A549 (cell line): ENCODE data around the gene ENTR1. TPM values are rescaled to one million over a fixed set of nuclear protein-coding genes. Genes with fewer than 3 reads are reported as not detected.

Source experiments
- ATAC-seq, 2 experiments: fragments of 200-7000 bp in 1 of 2; fragments of >200 bp in 1 of 2; cut with Nextera tagmentation in 1 of 2; cut with Tn5 transposase in 1 of 2; 3 replicates each; pipeline versions ENCODE4 v1.8.0 to v1.9.1; 2018 to 2020; ENCODE audit warnings: mild to moderate bottlenecking in 1 of 2, moderate library complexity in 1 of 2
- CTCF ChIA-PET: fragments of 300-600 bp; sonication (Branson Sonifier 250); formaldehyde crosslinking; extraction: SDS; loops from one replicate; lab custom pipeline; 2021; ENCODE audit warnings: antibody characterized with exemption, inconsistent platforms; lab: Yijun Ruan, JAX
- POLR2A ChIA-PET: fragments of 350-600 bp; formaldehyde crosslinking; extraction: SDS; loops from one replicate; lab custom pipeline; 2021; ENCODE audit warnings: antibody characterized with exemption, inconsistent platforms; lab: Yijun Ruan, JAX
- DNase-seq, 2 experiments: peaks; one replicate each; pipeline versions ENCODE4 v3.0.0 to v3.0.0-alpha.2; 2011 to 2016; ENCODE audit warnings: low read depth in 1 of 2, low spot score in 1 of 2
- FAIRE-seq: peaks from 2 replicates; lab custom pipeline; 2011; peaks lifted over from hg19 to GRCh38; lab: Jason Lieb, UNC
- H3K27ac ChIP-seq, 2 experiments: fragments of >200 bp; sonication (Bioruptor Twin); formaldehyde crosslinking; 3 replicates each; pipeline ENCODE4 v1.5.1; 2016 to 2017
- H3K4me1 ChIP-seq: fragments of >200 bp; sonication (Bioruptor Twin); formaldehyde crosslinking; 3 replicates; pipeline ENCODE4 v1.6.1; 2016
- H3K4me2 ChIP-seq: fragments of >200 bp; sonication (Bioruptor Twin); formaldehyde crosslinking; 3 replicates; pipeline ENCODE4 v1.6.1; 2016
- H3K4me3 ChIP-seq: fragments of >200 bp; sonication (Bioruptor Twin); formaldehyde crosslinking; 3 replicates; pipeline ENCODE4 v1.5.1; 2016
- H3K9me3 ChIP-seq: fragments of >200 bp; sonication (Bioruptor Twin); formaldehyde crosslinking; 3 replicates; pipeline ENCODE4 v1.6.1; 2016
- BHLHE40 ChIP-seq: IDR thresholded peaks from 2 replicates; pipeline ENCODE4 v1.6.1; 2012; ENCODE audit warnings: low read depth, low read length, inconsistent platforms
- CBX8 ChIP-seq: fragments of 200-600 bp; sonication (generic); IDR thresholded peaks from 2 replicates; pipeline ENCODE4 v1.6.1; 2016
- CHD2 ChIP-seq: fragments of 150-350 bp; IDR thresholded peaks from 2 replicates; pipeline ENCODE4 v1.6.1; 2014; ENCODE audit warnings: low read length; ENCODE audit not compliant: partially characterized antibody
- CHD4 ChIP-seq: fragments of 200-600 bp; sonication (generic); IDR thresholded peaks from 2 replicates; pipeline ENCODE4 v1.6.1; 2016; ENCODE audit warnings: antibody characterized with exemption, mild to moderate bottlenecking, borderline replicate concordance
- EP300 ChIP-seq, 2 experiments: fragments of >200 bp; sonication (Bioruptor Twin); formaldehyde crosslinking; IDR thresholded peaks; 2 replicates in 1 of 2; 3 replicates in 1 of 2; pipeline ENCODE4 v1.6.1; 2016 to 2017
- FOSL2 ChIP-seq, 2 experiments: fragments of 450-650 bp in 1 of 2; fragments of >200 bp in 1 of 2; sonication (Bioruptor Twin) in 1 of 2; formaldehyde crosslinking; IDR thresholded peaks; 2 replicates each; pipeline versions ENCODE4 v1.5.0 to v1.6.1; 2016 to 2020; ENCODE audit warnings: mild to moderate bottlenecking in 1 of 2, moderate library complexity in 1 of 2
- FOXS1 ChIP-seq: fragments of 250-450 bp; sonication (Bioruptor Pico); IDR thresholded peaks from 2 replicates; pipeline ENCODE4 v1.5.0; 2020; ENCODE audit warnings: mild to moderate bottlenecking, moderate library complexity
- GATA3 ChIP-seq: IDR thresholded peaks from 2 replicates; pipeline ENCODE4 v1.6.1; 2012; ENCODE audit warnings: borderline replicate concordance
- KDM1A ChIP-seq: fragments of 200-600 bp; sonication (generic); IDR thresholded peaks from 2 replicates; pipeline ENCODE4 v1.6.1; 2016; ENCODE audit warnings: low read depth, mild to moderate bottlenecking
- NR3C1 ChIP-seq: fragments of >200 bp; sonication (Bioruptor Twin); formaldehyde crosslinking; IDR thresholded peaks from 3 replicates; pipeline ENCODE4 v1.6.1; 2017
- POLR2A ChIP-seq: IDR thresholded peaks from 2 replicates; pipeline ENCODE4 v1.6.1; 2012; ENCODE audit warnings: mild to moderate bottlenecking, low read length
- RAD21 ChIP-seq, 2 experiments: fragments of >200 bp in 1 of 2; sonication (Bioruptor Twin) in 1 of 2; formaldehyde crosslinking in 1 of 2; IDR thresholded peaks in 1 of 2; conservative IDR thresholded peaks in 1 of 2; 2 replicates in 1 of 2; 3 replicates in 1 of 2; pipeline ENCODE4 v1.6.1; 2012 to 2018; ENCODE audit warnings: inconsistent platforms in 1 of 2
- RCOR1 ChIP-seq: fragments of 150-350 bp; IDR thresholded peaks from 2 replicates; pipeline ENCODE4 v1.6.1; 2014; ENCODE audit warnings: antibody characterized with exemption, low read length, low read depth
- RFX5 ChIP-seq: fragments of 450-650 bp; IDR thresholded peaks from 2 replicates; pipeline ENCODE4 v1.7.1; 2014; ENCODE audit warnings: antibody characterized with exemption, mild to moderate bottlenecking, moderate library complexity
- RNF2 ChIP-seq: fragments of 200-600 bp; sonication (generic); IDR thresholded peaks from 2 replicates; pipeline ENCODE4 v1.6.1; 2016; ENCODE audit warnings: low read depth, mild to moderate bottlenecking, antibody characterized with exemption, moderate library complexity, borderline replicate concordance
- TP53 ChIP-seq: fragments of 250-450 bp; sonication (Bioruptor Pico); IDR thresholded peaks from 2 replicates; pipeline ENCODE4 v1.5.0; 2021; ENCODE audit warnings: mild to moderate bottlenecking, moderate library complexity
- ZNF302 ChIP-seq: fragments of 250-450 bp; sonication (Bioruptor Pico); IDR thresholded peaks from 2 replicates; pipeline ENCODE4 v1.9.0; 2021; ENCODE audit warnings: inconsistent platforms, mild to moderate bottlenecking, moderate library complexity
- WGBS: methylation state at CpG from one replicate; pipeline ENCODE4 v1.1.6; 2017; ENCODE audit errors: missing lambda C conversion rate; 5-methylcytosine and 5-hydroxymethylcytosine counted together
- polyA plus RNA-seq, 4 experiments: library from polyadenylated mRNA; depleted of rRNA in 3 of 4; stranded (reverse); fragments of >200 nt; fragmentation: RNase III in 1 of 4; extraction: RNeasy Plus Mini Kit Qiagen cat#74134 plus additional on column Dnase treatment in 1 of 4; gene quantifications; 2 replicates in 3 of 4; 3 replicates in 1 of 4; pipeline ENCODE4 v1.2.3, GENCODE V29; 2011 to 2017
- TF ChIP-seq, protein P1 (sequence below): IDR thresholded peaks from 2 replicates; pipeline ENCODE4 v1.6.1; 2012
- TF ChIP-seq, protein P2 (sequence below): fragments of 250-450 bp; sonication (Bioruptor Pico); IDR thresholded peaks from 2 replicates; pipeline ENCODE4 v1.5.0; 2021; ENCODE audit warnings: mild to moderate bottlenecking, moderate library complexity, borderline replicate concordance
- TF ChIP-seq, protein P3 (sequence below): IDR thresholded peaks from 2 replicates; pipeline ENCODE4 v1.6.1; 2012; ENCODE audit warnings: low read depth, borderline replicate concordance

Gene ENTR1
- polyA plus RNA-seq, 2 of the 4 experiments (the other 2 are of a cell fraction): 63.8 to 75.8 TPM

DNA sequence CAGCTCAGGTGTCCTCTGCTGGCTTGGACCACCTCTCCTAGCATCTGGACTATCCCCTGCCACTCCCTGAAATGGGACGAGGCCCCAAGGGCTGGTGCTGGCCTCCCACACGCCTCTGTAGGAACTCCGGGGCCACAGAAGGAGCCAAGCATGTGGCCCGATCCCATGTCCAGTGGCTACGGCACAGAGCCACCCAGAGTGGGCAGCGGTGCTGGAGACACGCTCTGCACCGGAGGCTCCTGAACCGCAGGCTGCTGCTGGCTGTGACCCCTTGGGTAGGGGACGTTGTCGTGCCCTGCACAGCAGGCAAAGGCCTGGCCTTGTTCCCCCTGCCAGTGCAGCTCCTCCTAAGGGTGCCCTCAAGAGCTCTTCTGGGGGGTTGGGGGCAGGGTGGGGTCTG lies 30.5 kb downstream of the ENTR1 start:
- Histone ChIP-seq H3K9me3 (no peaks in the 10 kb centered on the region), H3K4me3 (no peak overlapping the region), H3K4me1 (no peaks in the 10 kb centered on the region), H3K27ac (no peak overlapping the region), H3K4me2 (no peak overlapping the region)
- no peak for FAIRE-seq
- 98% methylated on average over 8 of the region's 11 CpGs for whole genome bisulfite sequencing
- ChIA-PET CTCF (interaction anchor here (4.9 kb wide), 1 partner anchor 16 kb away, joined by 27 read pairs; the partner anchor contains the start of gene DNLZ), POLR2A (interaction anchor here (0.6 kb wide), 1 partner anchor 8 kb away, joined by 4 read pairs; no protein-coding TSS in a partner anchor)
- DNase-seq: no peak
- no peak for ATAC-seq
- TF ChIP-seq RNF2 (no peak), NR3C1 (no peak), BHLHE40 (no peak), ZNF302 (no peak)

DNA sequence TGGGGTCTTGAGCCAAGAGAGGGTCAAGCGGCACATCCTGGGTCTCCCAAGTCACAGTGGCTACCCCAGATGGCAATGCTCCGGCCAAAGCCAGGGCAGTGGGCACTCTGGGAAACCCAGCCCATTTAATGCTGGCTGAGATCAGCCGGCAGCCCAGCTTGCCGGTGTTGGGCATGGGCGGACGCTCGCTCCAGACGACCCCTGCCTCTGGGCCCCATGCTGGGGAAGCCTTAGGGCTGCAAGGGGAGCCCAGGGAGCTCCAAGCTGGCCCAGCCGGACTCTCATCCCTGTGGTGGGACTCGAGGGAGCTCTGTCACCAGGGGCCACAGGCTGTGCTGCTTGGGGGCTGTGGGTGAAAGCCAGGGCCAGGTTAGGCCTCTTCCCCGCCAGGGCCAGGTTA lies 31.0 kb downstream of the ENTR1 start:
- Histone ChIP-seq H3K4me3 (no peak overlapping the region), H3K9me3 (no peaks in the 10 kb centered on the region), H3K4me2 (no peak overlapping the region), H3K27ac (no peak overlapping the region), H3K4me1 (no peaks in the 10 kb centered on the region)
- CTCF ChIA-PET: interaction anchor here (1.5 to 4.9 kb wide), 2 partner anchors 13 to 15 kb away, joined by 6 to 27 read pairs; partner anchors contain the start of gene DNLZ
- ATAC-seq (no peak), FAIRE-seq (no peak), DNase-seq (no peak)
- TF ChIP-seq POLR2A (no peak), CHD2 (no peak), EP300 (IDR thresholded peaks at IDR 0.05) (no peak), GATA3 (no peak), RNF2 (no peak), RFX5 (no peak), KDM1A (no peak)
- TF ChIP-seq, protein P1, sequence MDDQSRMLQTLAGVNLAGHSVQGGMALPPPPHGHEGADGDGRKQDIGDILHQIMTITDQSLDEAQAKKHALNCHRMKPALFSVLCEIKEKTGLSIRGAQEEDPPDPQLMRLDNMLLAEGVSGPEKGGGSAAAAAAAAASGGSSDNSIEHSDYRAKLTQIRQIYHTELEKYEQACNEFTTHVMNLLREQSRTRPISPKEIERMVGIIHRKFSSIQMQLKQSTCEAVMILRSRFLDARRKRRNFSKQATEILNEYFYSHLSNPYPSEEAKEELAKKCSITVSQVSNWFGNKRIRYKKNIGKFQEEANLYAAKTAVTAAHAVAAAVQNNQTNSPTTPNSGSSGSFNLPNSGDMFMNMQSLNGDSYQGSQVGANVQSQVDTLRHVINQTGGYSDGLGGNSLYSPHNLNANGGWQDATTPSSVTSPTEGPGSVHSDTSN: no peak
- POLR2A ChIA-PET: interaction anchor here (0.6 kb wide), 1 partner anchor 8 kb away, joined by 4 read pairs; no protein-coding TSS in a partner anchor
- WGBS: 100% methylated on average over 1 of the region's 11 CpGs

DNA sequence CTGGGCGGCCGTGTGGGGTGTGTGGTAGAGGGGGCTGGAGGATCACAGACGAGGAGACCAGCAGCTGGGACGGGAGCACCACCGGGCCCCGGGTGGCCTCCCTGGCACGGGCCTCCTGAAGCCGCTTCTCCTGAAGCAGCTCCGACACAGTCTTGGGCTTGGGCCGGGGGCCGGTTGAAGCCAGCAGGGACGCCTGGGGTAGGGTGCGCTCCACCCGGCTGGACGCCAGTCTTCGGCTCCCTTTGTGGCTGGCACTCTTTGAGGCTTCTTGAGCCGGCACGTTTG lies 31.5 kb downstream of the ENTR1 start:
- no peak for ATAC-seq
- POLR2A ChIA-PET: no interaction called here
- H3K9me3 ChIP-seq: no peaks in the 10 kb centered on the region
- H3K4me1 ChIP-seq: no peaks in the 10 kb centered on the region
- H3K4me3 ChIP-seq: no peak overlapping the region
- H3K4me2 ChIP-seq: no peak overlapping the region
- no peak for FAIRE-seq
- no peak for TF ChIP-seq CBX8
- no peak for TF ChIP-seq TP53 (CRISPR knock-in tag)
- TF ChIP-seq FOXS1: no peak
- TF ChIP-seq EP300 (IDR thresholded peaks at IDR 0.05): no peak
- no peak for TF ChIP-seq BHLHE40
- TF ChIP-seq, protein P2, sequence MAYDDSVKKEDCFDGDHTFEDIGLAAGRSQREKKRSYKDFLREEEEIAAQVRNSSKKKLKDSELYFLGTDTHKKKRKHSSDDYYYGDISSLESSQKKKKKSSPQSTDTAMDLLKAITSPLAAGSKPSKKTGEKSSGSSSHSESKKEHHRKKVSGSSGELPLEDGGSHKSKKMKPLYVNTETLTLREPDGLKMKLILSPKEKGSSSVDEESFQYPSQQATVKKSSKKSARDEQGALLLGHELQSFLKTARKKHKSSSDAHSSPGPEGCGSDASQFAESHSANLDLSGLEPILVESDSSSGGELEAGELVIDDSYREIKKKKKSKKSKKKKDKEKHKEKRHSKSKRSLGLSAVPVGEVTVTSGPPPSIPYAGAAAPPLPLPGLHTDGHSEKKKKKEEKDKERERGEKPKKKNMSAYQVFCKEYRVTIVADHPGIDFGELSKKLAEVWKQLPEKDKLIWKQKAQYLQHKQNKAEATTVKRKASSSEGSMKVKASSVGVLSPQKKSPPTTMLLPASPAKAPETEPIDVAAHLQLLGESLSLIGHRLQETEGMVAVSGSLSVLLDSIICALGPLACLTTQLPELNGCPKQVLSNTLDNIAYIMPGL (CRISPR knock-in tag): no peak
- no peak for TF ChIP-seq FOSL2 (IDR thresholded peaks at IDR 0.05)
- TF ChIP-seq FOSL2 (CRISPR knock-in tag; IDR thresholded peaks at IDR 0.05): no peak
- TF ChIP-seq ZNF302: no peak
- no peak for DNase-seq
- WGBS: 91% methylated on average over 18 of the region's 18 CpGs
- no peak overlapping the region for H3K27ac ChIP-seq
- CTCF ChIA-PET: interaction anchor here (1.4 to 4.9 kb wide), 3 partner anchors 13 to 41 kb away, joined by 3 to 27 read pairs (median 6); partner anchors contain the start of gene DNLZ

DNA sequence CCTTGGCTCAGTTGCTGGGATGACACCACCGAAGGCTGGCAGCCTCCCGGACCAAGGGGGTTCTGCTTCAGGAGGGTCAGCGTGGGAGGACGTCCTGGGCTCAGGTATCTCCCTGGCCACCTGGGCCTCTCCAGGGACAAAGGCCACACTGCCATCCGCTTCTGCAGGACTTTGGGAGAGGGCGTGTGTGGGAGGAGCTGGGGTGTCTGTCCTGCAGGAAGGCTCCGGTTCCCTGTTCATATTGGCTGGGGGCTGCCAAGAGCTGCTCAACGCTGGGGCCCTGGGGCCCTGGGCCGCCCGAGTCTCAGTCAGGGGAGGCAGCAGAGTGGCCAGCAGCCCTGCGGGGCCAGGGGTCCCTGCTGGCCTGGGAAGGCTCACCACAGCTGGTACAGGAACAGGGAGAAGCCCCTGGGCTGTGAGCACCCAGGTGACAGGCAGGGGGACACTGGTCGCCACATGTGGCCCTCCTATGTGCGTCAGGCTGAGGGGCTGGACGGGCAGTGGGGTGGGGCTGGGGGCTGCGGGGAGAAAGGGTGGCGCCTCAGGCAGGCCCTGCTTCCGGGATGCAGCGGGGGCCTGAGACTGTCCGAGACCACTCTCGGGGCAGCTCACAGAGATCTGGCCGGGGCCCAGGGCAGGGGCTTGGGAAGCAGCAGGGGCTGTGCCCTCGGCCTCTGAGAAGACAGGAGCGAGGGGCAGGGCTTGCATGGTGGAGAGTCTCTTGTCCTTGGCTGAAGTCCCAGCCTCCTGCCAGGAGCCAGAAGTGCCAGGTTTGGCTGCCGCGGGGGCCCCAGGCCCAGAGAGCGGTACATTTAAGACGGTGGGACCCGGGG lies 32.0 kb downstream of the ENTR1 start:
- Histone ChIP-seq H3K27ac (no peak overlapping the region), H3K4me2 (no peak overlapping the region), H3K9me3 (no peaks in the 10 kb centered on the region), H3K4me1 (no peaks in the 10 kb centered on the region), H3K4me3 (no peak overlapping the region)
- ChIA-PET CTCF (interaction anchor here (1.4 to 4.9 kb wide), 4 partner anchors 12 to 40 kb away, joined by 3 to 27 read pairs (median 6); partner anchors contain the start of gene DNLZ), POLR2A (no interaction called here)
- WGBS: 93% methylated on average over 20 of the region's 28 CpGs
- ATAC-seq (no peak), DNase-seq (no peak), FAIRE-seq (no peak)
- TF ChIP-seq FOSL2 (IDR thresholded peaks at IDR 0.05): no peak
- TF ChIP-seq FOSL2 (CRISPR knock-in tag; IDR thresholded peaks at IDR 0.05): no peak
- TF ChIP-seq, protein P3, sequence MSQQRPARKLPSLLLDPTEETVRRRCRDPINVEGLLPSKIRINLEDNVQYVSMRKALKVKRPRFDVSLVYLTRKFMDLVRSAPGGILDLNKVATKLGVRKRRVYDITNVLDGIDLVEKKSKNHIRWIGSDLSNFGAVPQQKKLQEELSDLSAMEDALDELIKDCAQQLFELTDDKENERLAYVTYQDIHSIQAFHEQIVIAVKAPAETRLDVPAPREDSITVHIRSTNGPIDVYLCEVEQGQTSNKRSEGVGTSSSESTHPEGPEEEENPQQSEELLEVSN: no peak
- no peak for TF ChIP-seq RCOR1
- no peak for TF ChIP-seq CHD4
- no peak for TF ChIP-seq RAD21 (conservative IDR thresholded peaks at IDR 0.05 in 1 of 2, IDR thresholded peaks at IDR 0.05 in 1 of 2)
